Mesangial cell (primary cell): ENCODE measurements around the gene PTER. TPM values are rescaled to one million over a fixed set of nuclear protein-coding genes. Genes with fewer than 3 reads are reported as not detected.

Experiments used
- total RNA-seq: library from RNA; depleted of rRNA; stranded (reverse); fragments of >200 nt; gene quantifications from 2 replicates; pipeline ENCODE4 v1.2.3, GENCODE V29; 2015

PTER gene
- 4.9 and 7.5 TPM in 2 replicates for total RNA-seq

GRCh38 chr10:16436758-16437539 is at the start of gene PTER:
PTER (plus strand) TSS chr10:16437010; CDS start chr10:16484385, 47,375 bp downstream.

GRCh38 chr10:16521311-16522016 is 84.7 kb downstream of the PTER start, which contains the start of gene C1QL3:
C1QL3 (minus strand) TSS chr10:16521879; CDS start chr10:16521065, 814 bp downstream.

Other genes starting within 250 kb of the PTER start
- gene C1QL3, start 84.9 kb downstream of the PTER start, total RNA-seq: under 0.01 and 0.13 TPM in 2 replicates